KMS-11 (cell line): Measurements from ENCODE around the gene RPL13A.
A peak's percentile ranks its signal among the peaks of the same experiment; 100 is the strongest.

Source experiments
- H2AFZ ChIP-seq: fragments of 200-600 bp; sonication (generic); 2 replicates; pipeline ENCODE4 v1.6.1; 2016; ENCODE audit warnings: antibody characterized with exemption, mixed run types, low read depth
- H3K27ac ChIP-seq: fragments of 200-600 bp; sonication (generic); 2 replicates; pipeline ENCODE4 v1.6.1; 2016; ENCODE audit warnings: mild to moderate bottlenecking, mixed run types
- H3K27me3 ChIP-seq: fragments of 200-600 bp; sonication (generic); 2 replicates; pipeline ENCODE4 v1.6.1; 2017; ENCODE audit warnings: mild to moderate bottlenecking, low read depth, mixed run types, moderate library complexity; ENCODE audit not compliant: insufficient read depth
- H3K36me3 ChIP-seq: fragments of 200-600 bp; sonication (generic); 2 replicates; pipeline ENCODE4 v1.6.1; 2017; ENCODE audit warnings: mild to moderate bottlenecking, mixed run types; ENCODE audit not compliant: insufficient read depth
- H3K4me1 ChIP-seq: fragments of 200-600 bp; sonication (generic); 2 replicates; pipeline ENCODE4 v1.6.1; 2016; ENCODE audit warnings: mild to moderate bottlenecking, low read depth, mixed run types; ENCODE audit not compliant: poor library complexity, severe bottlenecking
- H3K4me2 ChIP-seq: fragments of 200-600 bp; sonication (generic); 2 replicates; pipeline ENCODE4 v1.7.0; 2016; ENCODE audit warnings: mild to moderate bottlenecking, mixed run types
- H3K4me3 ChIP-seq: fragments of 200-600 bp; sonication (generic); IDR thresholded peaks from 2 replicates; pipeline ENCODE4 v1.6.1; 2017; ENCODE audit warnings: low read depth, low read length, mixed read lengths; ENCODE audit not compliant: insufficient read depth
- H3K79me2 ChIP-seq: fragments of 200-600 bp; sonication (generic); 2 replicates; pipeline ENCODE4 v1.6.1; 2016; ENCODE audit warnings: low read depth, mixed run types; ENCODE audit not compliant: insufficient read depth
- H3K9ac ChIP-seq: fragments of 200-600 bp; sonication (generic); 2 replicates; pipeline ENCODE4 v1.6.1; 2016; ENCODE audit warnings: mild to moderate bottlenecking, mixed run types
- H4K20me1 ChIP-seq: fragments of 200-600 bp; sonication (generic); 2 replicates; pipeline ENCODE4 v1.6.1; 2016; ENCODE audit warnings: mild to moderate bottlenecking, mixed run types; ENCODE audit not compliant: insufficient read depth
- TF ChIP-seq, protein P1 (sequence below): fragments of 200-600 bp; sonication (generic); conservative IDR thresholded peaks from 2 replicates; pipeline ENCODE4 v1.6.1; 2017; ENCODE audit warnings: low read depth, mild to moderate bottlenecking, antibody characterized with exemption, low read length, moderate library complexity, mixed read lengths

The RPL13A gene

DNA sequence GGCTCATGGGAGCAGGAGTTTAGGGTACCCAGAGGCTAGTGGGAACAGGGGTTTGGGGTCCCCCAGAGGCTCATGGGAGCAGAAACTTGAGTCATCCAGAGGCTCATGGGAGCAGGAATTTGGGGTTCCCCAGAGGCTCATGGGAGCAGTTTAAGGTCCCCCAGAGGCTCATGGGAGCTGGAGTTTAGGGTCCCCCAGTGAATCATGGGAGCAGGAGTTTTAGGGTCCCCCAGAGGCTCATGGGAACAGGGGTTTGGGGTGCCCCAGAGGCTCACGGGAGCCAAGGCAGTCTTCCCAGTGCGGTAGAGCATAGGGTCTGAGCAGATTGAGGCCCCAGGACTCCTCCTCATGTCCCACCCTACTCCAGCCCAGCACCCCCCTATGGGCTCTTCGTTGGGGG lies 22.0 kb upstream of the RPL13A start:
- Histone ChIP-seq H2AFZ (no peak overlapping the region), H4K20me1 (no peaks in the 10 kb centered on the region), H3K27me3 (no peaks in the 10 kb centered on the region), H3K9ac (no peak overlapping the region), H3K4me2 (no peak overlapping the region), H3K4me1 (peaks cover 36% of the 10 kb centered on the region), H3K27ac (no peak overlapping the region), H3K4me3 (no peak overlapping the region), H3K36me3 (no peaks in the 10 kb centered on the region), H3K79me2 (0 out of 2 replicates have a peak, but pooled peaks cover 6% of the 10 kb centered on the region)
- TF ChIP-seq, protein P1, sequence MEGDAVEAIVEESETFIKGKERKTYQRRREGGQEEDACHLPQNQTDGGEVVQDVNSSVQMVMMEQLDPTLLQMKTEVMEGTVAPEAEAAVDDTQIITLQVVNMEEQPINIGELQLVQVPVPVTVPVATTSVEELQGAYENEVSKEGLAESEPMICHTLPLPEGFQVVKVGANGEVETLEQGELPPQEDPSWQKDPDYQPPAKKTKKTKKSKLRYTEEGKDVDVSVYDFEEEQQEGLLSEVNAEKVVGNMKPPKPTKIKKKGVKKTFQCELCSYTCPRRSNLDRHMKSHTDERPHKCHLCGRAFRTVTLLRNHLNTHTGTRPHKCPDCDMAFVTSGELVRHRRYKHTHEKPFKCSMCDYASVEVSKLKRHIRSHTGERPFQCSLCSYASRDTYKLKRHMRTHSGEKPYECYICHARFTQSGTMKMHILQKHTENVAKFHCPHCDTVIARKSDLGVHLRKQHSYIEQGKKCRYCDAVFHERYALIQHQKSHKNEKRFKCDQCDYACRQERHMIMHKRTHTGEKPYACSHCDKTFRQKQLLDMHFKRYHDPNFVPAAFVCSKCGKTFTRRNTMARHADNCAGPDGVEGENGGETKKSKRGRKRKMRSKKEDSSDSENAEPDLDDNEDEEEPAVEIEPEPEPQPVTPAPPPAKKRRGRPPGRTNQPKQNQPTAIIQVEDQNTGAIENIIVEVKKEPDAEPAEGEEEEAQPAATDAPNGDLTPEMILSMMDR = no peak

DNA sequence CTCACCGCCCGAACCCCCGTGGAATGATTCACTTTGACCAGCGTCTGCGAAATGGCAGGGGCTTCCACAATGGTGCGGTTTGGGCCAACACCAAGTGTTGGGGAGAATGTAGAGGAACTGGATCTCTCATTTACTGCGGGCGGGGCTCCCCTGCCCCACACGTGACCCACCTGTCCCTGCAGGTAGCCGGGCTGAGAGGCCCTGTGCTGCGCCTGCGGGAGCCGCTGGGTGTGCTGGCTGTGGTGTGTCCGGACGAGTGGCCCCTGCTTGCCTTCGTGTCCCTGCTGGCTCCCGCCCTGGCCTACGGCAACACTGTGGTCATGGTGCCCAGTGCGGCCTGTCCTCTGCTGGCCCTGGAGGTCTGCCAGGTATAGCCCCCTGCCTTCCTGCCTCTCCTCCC lies 19.2 kb upstream of the RPL13A start:
- peak overlapping the region; percentile 89 for H3K4me2 ChIP-seq
- H3K4me1 ChIP-seq = peaks cover 49% of the 10 kb centered on the region
- no peaks in the 10 kb centered on the region for H3K27me3 ChIP-seq
- no peaks in the 10 kb centered on the region for H3K79me2 ChIP-seq
- no peak overlapping the region for H3K4me3 ChIP-seq
- H3K27ac ChIP-seq = peak overlapping the region; percentile 94
- H3K36me3 ChIP-seq = no peaks in the 10 kb centered on the region
- H3K9ac ChIP-seq = peak overlapping the region; percentile 54; the same call in 1 of the 2 replicates
- no peaks in the 10 kb centered on the region for H4K20me1 ChIP-seq
- H2AFZ ChIP-seq = no peak overlapping the region
- TF ChIP-seq, protein P1 = no peak

GRCh38 chr19:49468746-49469447 lies 18.5 kb upstream of the RPL13A start:
- peak overlapping the region; percentile 54; the same call in 1 of the 2 replicates for H3K9ac ChIP-seq
- H3K4me1 ChIP-seq = peaks cover 56% of the 10 kb centered on the region

DNA sequence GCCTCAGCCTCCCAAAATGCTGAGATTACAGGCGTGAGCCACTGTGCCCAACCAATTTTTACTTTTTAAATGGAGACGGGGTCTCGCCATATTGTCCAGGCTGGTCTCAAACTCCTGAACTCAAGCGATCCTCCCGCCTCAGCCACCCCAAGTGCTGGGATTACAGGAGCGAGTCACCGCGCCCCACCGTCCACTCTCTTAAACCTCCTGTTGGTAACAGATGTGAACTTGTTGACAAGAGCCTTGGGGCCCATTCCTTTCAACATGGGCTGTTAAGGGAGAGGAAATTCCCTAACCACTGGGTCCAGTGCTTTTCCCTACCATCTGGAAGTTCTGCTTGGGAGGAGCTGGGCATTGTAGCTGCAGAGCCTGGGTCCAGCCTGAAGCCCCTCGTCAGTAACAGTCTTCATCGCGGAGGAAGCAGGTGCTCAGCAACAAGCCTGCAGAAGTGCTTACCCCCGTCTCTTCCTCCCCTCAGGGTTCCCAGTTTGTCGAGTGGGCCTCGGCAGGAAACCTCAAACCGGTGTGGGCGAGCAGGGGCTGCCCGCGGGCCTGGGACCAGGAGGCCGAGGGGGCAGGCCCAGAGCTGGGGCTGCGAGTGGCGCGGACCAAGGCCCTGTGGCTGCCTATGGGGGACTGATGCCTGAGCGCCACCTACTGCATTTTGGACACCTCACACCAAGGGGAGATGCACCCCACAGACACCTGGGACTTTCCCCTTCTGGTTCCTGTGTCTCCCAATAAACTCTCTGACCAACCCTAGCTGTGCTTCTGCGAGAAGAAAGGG lies 17.4 kb upstream of the RPL13A start:
- TF ChIP-seq, protein P1 = 0 out of 2 replicates have a peak, but pooled peaks have one; percentile 30
- H3K9ac ChIP-seq = no peak overlapping the region

More at GRCh38 chr19:49468746-49469447, 18.5 kb upstream of the RPL13A start:
- Histone ChIP-seq H3K4me2 (peak overlapping the region; percentile 89), H3K36me3 (no peaks in the 10 kb centered on the region), H2AFZ (peak overlapping the region; percentile 37; the same call in 1 of the 2 replicates), H3K27ac (peak overlapping the region; percentile 94), H3K79me2 (no peaks in the 10 kb centered on the region), H3K4me3 (no peak overlapping the region), H4K20me1 (no peaks in the 10 kb centered on the region), H3K27me3 (no peaks in the 10 kb centered on the region)
- TF ChIP-seq, protein P1 = no peak

More for the DNA sequence above, 17.4 kb upstream of the RPL13A start:
- Histone ChIP-seq H3K27ac (peak overlapping the region; percentile 94), H3K27me3 (no peaks in the 10 kb centered on the region), H3K79me2 (no peaks in the 10 kb centered on the region), H4K20me1 (no peaks in the 10 kb centered on the region), H3K4me2 (peak overlapping the region; percentile 15; the same call in 1 of the 2 replicates), H3K36me3 (no peaks in the 10 kb centered on the region), H3K4me1 (peaks cover 62% of the 10 kb centered on the region), H2AFZ (no peak overlapping the region), H3K4me3 (no peak overlapping the region)
